OCI-LY7 (cell line): Measurements from ENCODE around the gene HACD1. TPM values are rescaled to one million over a fixed set of nuclear protein-coding genes. Genes with fewer than 3 reads are reported as not detected.

Source experiments
- BruUV-seq: library from RNA; stranded (reverse); fragments of 400-500 nt; replicated peaks from 2 replicates; lab custom pipeline; 2021; lab: Mats Ljungman, UMichigan
- CTCF ChIA-PET: fragments of 300-600 bp; sonication (Branson Sonifier 250); formaldehyde crosslinking; loops from one replicate; lab custom pipeline; 2022; ENCODE audit warnings: antibody characterized with exemption; ENCODE audit not compliant: unreplicated experiment; lab: Charles Lee
- POLR2A ChIA-PET: fragments of 300-600 bp; sonication (Branson Sonifier 250); formaldehyde crosslinking; loops from one replicate; lab custom pipeline; 2022; ENCODE audit warnings: antibody characterized with exemption; lab: Charles Lee
- DNase-seq: peaks from one replicate; pipeline ENCODE4 v3.0.0-alpha.2; 2015; ENCODE audit warnings: low spot score
- H2AFZ ChIP-seq: fragments of 200-600 bp; sonication (generic), shearing (Covaris generic); 2 replicates; pipeline ENCODE4 v1.6.1; 2014; ENCODE audit warnings: mild to moderate bottlenecking, antibody characterized with exemption, low read length, moderate library complexity
- H3K27ac ChIP-seq: fragments of 200-600 bp; sonication (generic); 2 replicates; pipeline ENCODE4 v1.5.1; 2014; ENCODE audit warnings: mixed run types, low read depth, mild to moderate bottlenecking, moderate library complexity, low read length, inconsistent platforms; ENCODE audit not compliant: poor library complexity, severe bottlenecking
- H3K36me3 ChIP-seq: fragments of 200-600 bp; sonication (generic); 2 replicates; pipeline ENCODE4 v1.6.1; 2014; ENCODE audit warnings: mild to moderate bottlenecking, antibody characterized with exemption, low read length, moderate library complexity, mixed read lengths; ENCODE audit not compliant: insufficient read depth
- H3K4me1 ChIP-seq: fragments of 200-600 bp; sonication (generic); 2 replicates; pipeline ENCODE4 v1.5.1; 2014; ENCODE audit warnings: mild to moderate bottlenecking, low read length; ENCODE audit not compliant: insufficient read depth, poor library complexity, severe bottlenecking
- H3K4me2 ChIP-seq: fragments of 200-600 bp; sonication (generic); 2 replicates; pipeline ENCODE4 v1.6.1; 2014; ENCODE audit warnings: mild to moderate bottlenecking, low read length
- H3K4me3 ChIP-seq: fragments of 200-600 bp; sonication (generic); 2 replicates; pipeline ENCODE4 v1.5.1; 2014; ENCODE audit warnings: mild to moderate bottlenecking, low read depth, low read length; ENCODE audit not compliant: poor library complexity, severe bottlenecking
- H3K79me2 ChIP-seq: fragments of 200-600 bp; sonication (generic); 2 replicates; pipeline ENCODE4 v1.6.1; 2016; ENCODE audit warnings: low read depth, mild to moderate bottlenecking, low read length, moderate library complexity, mixed read lengths; ENCODE audit not compliant: insufficient read depth
- H3K9me2 ChIP-seq: fragments of 200-600 bp; sonication (generic); 2 replicates; pipeline ENCODE4 v1.6.1; 2016; ENCODE audit warnings: mild to moderate bottlenecking, low read length, mixed read lengths; ENCODE audit not compliant: insufficient read depth
- H3K9me3 ChIP-seq: fragments of 200-600 bp; sonication (generic); 2 replicates; pipeline ENCODE4 v1.6.1; 2014; ENCODE audit warnings: mild to moderate bottlenecking, mixed run types, low read length, mixed read lengths
- H4K20me1 ChIP-seq: fragments of 200-600 bp; sonication (generic); 2 replicates; pipeline ENCODE4 v1.6.1; 2014; ENCODE audit warnings: mild to moderate bottlenecking, antibody characterized with exemption, low read length, moderate library complexity, mixed read lengths; ENCODE audit not compliant: insufficient read depth
- CTCF ChIP-seq: fragments of 200-600 bp; sonication (generic); conservative IDR thresholded peaks from 2 replicates; pipeline ENCODE4 v1.5.1; 2014; ENCODE audit warnings: mild to moderate bottlenecking, antibody characterized with exemption, low read length, moderate library complexity, mixed read lengths
- EZH2phosphoT487 ChIP-seq: fragments of 200-600 bp; sonication (generic); IDR thresholded peaks from 2 replicates; pipeline ENCODE4 v1.6.1; 2018; ENCODE audit warnings: low read depth, borderline replicate concordance, mild to moderate bottlenecking, mixed run types, antibody characterized with exemption, low read length, moderate library complexity, mixed read lengths
- intact Hi-C: fragments of 100-400 bp; cut with micrococcal nuclease; formaldehyde crosslinking; loops from one replicate; pipeline ENCODE4 v1.10.0; 2022; ENCODE audit not compliant: unreplicated experiment
- total RNA-seq, 2 experiments: library from RNA; depleted of rRNA in 1 of 2; stranded (reverse); fragments of >200 nt in 1 of 2; shearing (Covaris generic) in 1 of 2; gene quantifications; 2 replicates each; pipeline ENCODE4 v1.2.3, GENCODE V29; 2014 to 2022

HACD1 gene
- total RNA-seq, 2 experiments from 2014 or later: not detected

- ChIA-PET POLR2A (no interaction called here), CTCF (no interaction called here)
- H3K4me3 ChIP-seq: no peak overlapping the region
- TF ChIP-seq EZH2phosphoT487 (no peak), CTCF (no peak)
- BruUV-seq: no TSS peak
- H3K27ac ChIP-seq: no peak overlapping the region
- no peaks in the 10 kb centered on the region for H3K36me3 ChIP-seq
- no peaks in the 10 kb centered on the region for H4K20me1 ChIP-seq
- intact Hi-C loops: no loop called here
- H3K9me3 ChIP-seq: no peaks in the 10 kb centered on the region
- H2AFZ ChIP-seq: no peak overlapping the region
- no peak overlapping the region for H3K4me2 ChIP-seq
- H3K79me2 ChIP-seq: no peaks in the 10 kb centered on the region
- no peaks in the 10 kb centered on the region for H3K9me2 ChIP-seq
- DNase-seq: no peak
- no peaks in the 10 kb centered on the region for H3K4me1 ChIP-seq
Observed at GRCh38 chr10:17562614-17563013, 54.6 kb downstream of the HACD1 start.

- Histone ChIP-seq H3K4me2 (no peak overlapping the region), H3K4me1 (no peaks in the 10 kb centered on the region), H3K9me2 (no peaks in the 10 kb centered on the region), H2AFZ (no peak overlapping the region), H3K4me3 (no peak overlapping the region), H4K20me1 (no peaks in the 10 kb centered on the region), H3K27ac (no peak overlapping the region), H3K9me3 (no peaks in the 10 kb centered on the region), H3K79me2 (no peaks in the 10 kb centered on the region), H3K36me3 (no peaks in the 10 kb centered on the region)
- intact Hi-C loops: no loop called here
- BruUV-seq: no TSS peak
- DNase-seq: no peak
- ChIA-PET POLR2A (interaction anchor here (0.6 kb wide), 1 partner anchor 190 kb away, joined by 3 read pairs; no protein-coding TSS in a partner anchor), CTCF (no interaction called here)
- TF ChIP-seq CTCF: no peak
- no peak for TF ChIP-seq EZH2phosphoT487
Observed at GRCh38 chr10:17561111-17561510, 56.1 kb downstream of the HACD1 start.

GRCh38 chr10:17557459-17557858, 59.7 kb downstream of the HACD1 start:
- TF ChIP-seq EZH2phosphoT487 (no peak), CTCF (no peak)
- BruUV-seq: no TSS peak
- Histone ChIP-seq H4K20me1 (no peaks in the 10 kb centered on the region), H3K4me3 (no peak overlapping the region), H3K36me3 (no peaks in the 10 kb centered on the region), H3K4me2 (no peak overlapping the region), H3K27ac (no peak overlapping the region), H3K4me1 (no peaks in the 10 kb centered on the region), H2AFZ (no peak overlapping the region), H3K9me2 (no peaks in the 10 kb centered on the region), H3K9me3 (no peaks in the 10 kb centered on the region), H3K79me2 (no peaks in the 10 kb centered on the region)
- DNase-seq: no peak
- intact Hi-C loops: no loop called here
- POLR2A ChIA-PET: no interaction called here
- CTCF ChIA-PET: no interaction called here
